C4-2B (cell line): ENCODE measurements around the gene RTCA.

Experiments used
- ZFX ChIP-seq: fragments of 450-650 bp; IDR thresholded peaks from 2 replicates; pipeline ENCODE4 v1.6.1; 2017
- TF ChIP-seq, protein P1 (sequence below): fragments of 450-650 bp; conservative IDR thresholded peaks from 2 replicates; pipeline ENCODE4 v1.5.1; 2017; ENCODE audit warnings: mild to moderate bottlenecking

DNA sequence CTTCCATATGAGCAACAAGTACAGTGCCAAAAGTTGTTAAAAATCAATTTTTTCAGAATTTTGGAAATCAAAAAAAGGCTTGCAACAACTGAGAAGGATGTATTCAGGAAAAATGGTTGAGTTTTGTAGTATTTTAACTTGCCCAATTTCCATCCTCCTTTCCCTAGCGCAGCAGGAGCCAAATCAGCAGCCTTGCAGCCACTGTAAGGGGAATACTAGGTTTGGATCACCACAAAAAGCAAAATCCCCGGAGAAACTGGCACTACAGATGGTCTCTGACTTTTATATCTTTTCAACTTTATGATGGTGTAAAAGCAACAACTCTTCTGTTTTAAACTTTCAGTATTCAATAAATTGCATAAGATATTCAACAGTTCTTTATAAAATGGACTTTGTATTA, 34.3 kb upstream of the RTCA start:
- TF ChIP-seq, protein P1, sequence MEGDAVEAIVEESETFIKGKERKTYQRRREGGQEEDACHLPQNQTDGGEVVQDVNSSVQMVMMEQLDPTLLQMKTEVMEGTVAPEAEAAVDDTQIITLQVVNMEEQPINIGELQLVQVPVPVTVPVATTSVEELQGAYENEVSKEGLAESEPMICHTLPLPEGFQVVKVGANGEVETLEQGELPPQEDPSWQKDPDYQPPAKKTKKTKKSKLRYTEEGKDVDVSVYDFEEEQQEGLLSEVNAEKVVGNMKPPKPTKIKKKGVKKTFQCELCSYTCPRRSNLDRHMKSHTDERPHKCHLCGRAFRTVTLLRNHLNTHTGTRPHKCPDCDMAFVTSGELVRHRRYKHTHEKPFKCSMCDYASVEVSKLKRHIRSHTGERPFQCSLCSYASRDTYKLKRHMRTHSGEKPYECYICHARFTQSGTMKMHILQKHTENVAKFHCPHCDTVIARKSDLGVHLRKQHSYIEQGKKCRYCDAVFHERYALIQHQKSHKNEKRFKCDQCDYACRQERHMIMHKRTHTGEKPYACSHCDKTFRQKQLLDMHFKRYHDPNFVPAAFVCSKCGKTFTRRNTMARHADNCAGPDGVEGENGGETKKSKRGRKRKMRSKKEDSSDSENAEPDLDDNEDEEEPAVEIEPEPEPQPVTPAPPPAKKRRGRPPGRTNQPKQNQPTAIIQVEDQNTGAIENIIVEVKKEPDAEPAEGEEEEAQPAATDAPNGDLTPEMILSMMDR = no peak
- TF ChIP-seq ZFX = no peak
